Tibial nerve (tissue), 4 donors: ENCODE measurements around the gene SETX. TPM values are rescaled to one million over a fixed set of nuclear protein-coding genes. Genes with fewer than 3 reads are reported as not detected.
A peak's percentile ranks its signal among the peaks of the same experiment; 100 is the strongest.

Experiments
- DNase-seq, 2 donors: peaks; one replicate each; pipeline ENCODE4 v3.0.0-alpha.2; 2019; ENCODE audit warnings: low spot score in 2 of 2
- H3K27ac ChIP-seq, 4 donors: fragments of 200-600 bp; sonication (generic) in 3 of 4; one replicate each; pipeline ENCODE4 v1.5.1; 2017 to 2019; ENCODE audit warnings: mild to moderate bottlenecking in 1 of 4
- H3K27me3 ChIP-seq, 2 donors: fragments of 200-600 bp; sonication (generic) in 1 of 2; one replicate each; pipeline versions ENCODE4 v1.5.1 to v1.6.0; 2017 to 2019
- H3K36me3 ChIP-seq, 3 donors: fragments of 200-600 bp; sonication (generic); one replicate each; pipeline ENCODE4 v1.5.1; 2018 to 2019
- H3K4me1 ChIP-seq, 4 donors: fragments of 200-600 bp; sonication (generic) in 3 of 4; one replicate each; pipeline ENCODE4 v1.5.1; 2017 to 2019
- H3K4me3 ChIP-seq, 4 donors: fragments of 200-600 bp; sonication (generic) in 3 of 4; one replicate each; pipeline ENCODE4 v1.5.1; 2017 to 2019; ENCODE audit warnings: mild to moderate bottlenecking in 1 of 4, moderate library complexity in 1 of 4
- H3K9me3 ChIP-seq, 4 donors: fragments of 200-600 bp; sonication (generic) in 3 of 4; one replicate each; pipeline ENCODE4 v1.5.1; 2017 to 2019
- CTCF ChIP-seq, 5 experiments: fragments of 200-600 bp in 3 of 5; fragments of 450-650 bp in 2 of 5; sonication (generic) in 3 of 5; IDR thresholded peaks; one replicate each; pipeline ENCODE4 v1.5.1; 2016 to 2019; ENCODE audit warnings: antibody characterized with exemption in 5 of 5, mild to moderate bottlenecking in 3 of 5, moderate library complexity in 2 of 5
- EP300 ChIP-seq, 2 donors: sonication (generic); formaldehyde crosslinking; IDR thresholded peaks; one replicate each; pipeline ENCODE4 v1.6.1; 2017; ENCODE audit warnings: antibody characterized with exemption in 2 of 2, mild to moderate bottlenecking in 1 of 2
- POLR2A ChIP-seq, 2 donors: fragments of 450-650 bp; IDR thresholded peaks; one replicate each; pipeline ENCODE4 v1.6.1; 2017; ENCODE audit warnings: antibody characterized with exemption in 2 of 2, mild to moderate bottlenecking in 2 of 2, moderate library complexity in 2 of 2
- WGBS, 2 donors: methylation state at CpG; one replicate each; pipeline ENCODE4 v1.1.5; 2018; 5-methylcytosine and 5-hydroxymethylcytosine counted together
- total RNA-seq, 4 donors: library from RNA; depleted of rRNA; stranded (reverse); fragments of >200 nt; gene quantifications; one replicate each; pipeline ENCODE4 v1.1.0, GENCODE V29; 2016

SETX gene
- total RNA-seq, 4 donors from 2014 or later = 64.0 to 73.9 (median 65.1) TPM

GRCh38 chr9:132247942-132248341 lies 106.8 kb downstream of the SETX start:
- DNase-seq = no peak
- no peak for TF ChIP-seq POLR2A (IDR thresholded peaks at IDR 0.05)
- TF ChIP-seq CTCF (IDR thresholded peaks at IDR 0.05) = no peak
- TF ChIP-seq EP300 (IDR thresholded peaks at IDR 0.05) = no peak
- H3K4me1 ChIP-seq = peaks cover 0 to 16% (median under 1%) of the 10 kb centered on the region in 4 donors
- H3K9me3 ChIP-seq = peaks cover 0 to 11% (median 0%) of the 10 kb centered on the region in 4 donors
- WGBS, 2 donors = 60 to 69% methylated on average over 8 of the region's 8 CpGs
- no peak overlapping the region for H3K4me3 ChIP-seq
- H3K27me3 ChIP-seq = peaks cover 0 to 13% of the 10 kb centered on the region in 2 donors
- H3K27ac ChIP-seq = no peak overlapping the region
- no peaks in the 10 kb centered on the region for H3K36me3 ChIP-seq

- 89 to 94% methylated on average over 6 to 9 of the region's 9 CpGs for WGBS, 2 donors
Measured at GRCh38 chr9:132245465-132245864, 109.3 kb downstream of the SETX start.

GRCh38 chr9:132244582-132245455 lies 110.0 kb downstream of the SETX start:
- H3K4me3 ChIP-seq = no peak overlapping the region
- H3K4me1 ChIP-seq = peaks cover 0 to 39% (median 8%) of the 10 kb centered on the region in 4 donors
- peaks cover 0 to 8% of the 10 kb centered on the region in 2 donors for H3K27me3 ChIP-seq
- 42 to 58% methylated on average over 15 to 19 of the region's 19 CpGs for WGBS, 2 donors
- peak overlapping the region in 2 of 4 donors; percentile 66 to 67 for H3K27ac ChIP-seq
- no peaks in the 10 kb centered on the region for H3K9me3 ChIP-seq
- TF ChIP-seq EP300 (IDR thresholded peaks at IDR 0.05) = no peak
- TF ChIP-seq POLR2A (IDR thresholded peaks at IDR 0.05) = no peak
- TF ChIP-seq CTCF (IDR thresholded peaks at IDR 0.05) = no peak
- no peak for DNase-seq
- no peaks in the 10 kb centered on the region for H3K36me3 ChIP-seq

More at GRCh38 chr9:132245465-132245864, 109.3 kb downstream of the SETX start:
- TF ChIP-seq EP300 (IDR thresholded peaks at IDR 0.05) (no peak), CTCF (IDR thresholded peaks at IDR 0.05) (no peak), POLR2A (IDR thresholded peaks at IDR 0.05) (no peak)
- no peak overlapping the region for H3K27ac ChIP-seq
- peaks cover 0 to 8% of the 10 kb centered on the region in 2 donors for H3K27me3 ChIP-seq
- no peaks in the 10 kb centered on the region for H3K36me3 ChIP-seq
- no peak for DNase-seq
- no peak overlapping the region for H3K4me3 ChIP-seq
- peaks cover 0 to 35% (median 8%) of the 10 kb centered on the region in 4 donors for H3K4me1 ChIP-seq
- no peaks in the 10 kb centered on the region for H3K9me3 ChIP-seq

- 81 to 89% methylated on average over 19 of the region's 19 CpGs for WGBS, 2 donors
- no peak for DNase-seq
- peaks cover 0 to 8% of the 10 kb centered on the region in 2 donors for H3K27me3 ChIP-seq
- H3K9me3 ChIP-seq = no peaks in the 10 kb centered on the region
- no peaks in the 10 kb centered on the region for H3K36me3 ChIP-seq
- peak overlapping the region in 1 of 4 donors; percentile 65 for H3K27ac ChIP-seq
- H3K4me3 ChIP-seq = no peak overlapping the region
- H3K4me1 ChIP-seq = peaks cover 0 to 39% (median 8%) of the 10 kb centered on the region in 4 donors
- no peak for TF ChIP-seq CTCF (IDR thresholded peaks at IDR 0.05)
- TF ChIP-seq POLR2A (IDR thresholded peaks at IDR 0.05) = no peak
- TF ChIP-seq EP300 (IDR thresholded peaks at IDR 0.05) = no peak
Measured at GRCh38 chr9:132243156-132244074, 111.4 kb downstream of the SETX start.
